HG03571 (cell line): Measurements from ENCODE around the gene AP1M1.
"Not testable (repeated sequence)": the region's sequence is repeated elsewhere in the genome, so short reads cannot be mapped to it uniquely, and the experiment has no call there.

ENCODE experiments used
- ATAC-seq: cut with Tn5 transposase; IDR thresholded peaks from one replicate; pipeline ENCODE4 v1.9.1; 2021; ENCODE audit not compliant: unreplicated experiment

The AP1M1 gene

GRCh38 chr19:16197622-16198369, at the start of gene AP1M1:
Gene AP1M1 (plus strand): TSS chr19:16197911. CDS start chr19:16198027, 116 bp downstream.
- peak; percentile 83 for ATAC-seq

GRCh38 chr19:16148443-16149229, 49.1 kb upstream of the AP1M1 start:
- ATAC-seq = no peak

GRCh38 chr19:16153582-16154336, 44.0 kb upstream of the AP1M1 start:
- ATAC-seq = no peak

GRCh38 chr19:16154557-16154956, 43.2 kb upstream of the AP1M1 start:
- ATAC-seq = no peak

- no peak for ATAC-seq
Observed at GRCh38 chr19:16155128-16155527, 42.6 kb upstream of the AP1M1 start.

GRCh38 chr19:16156904-16157303, 40.8 kb upstream of the AP1M1 start:
- ATAC-seq = no peak

- no peak for ATAC-seq
Observed at GRCh38 chr19:16157601-16158000, 40.1 kb upstream of the AP1M1 start.

GRCh38 chr19:16159655-16160054, 38.1 kb upstream of the AP1M1 start:
- no peak for ATAC-seq

- ATAC-seq = no peak
Observed at GRCh38 chr19:16160445-16160942, 37.2 kb upstream of the AP1M1 start.

GRCh38 chr19:16160943-16161560, 36.7 kb upstream of the AP1M1 start:
- no peak for ATAC-seq

- ATAC-seq = no peak
Observed at GRCh38 chr19:16161840-16162239, 35.9 kb upstream of the AP1M1 start.

GRCh38 chr19:16164222-16164890, 33.4 kb upstream of the AP1M1 start:
- ATAC-seq = no peak

- no peak for ATAC-seq
Observed at GRCh38 chr19:16166417-16166816, 31.3 kb upstream of the AP1M1 start.

- ATAC-seq = no peak
Observed at GRCh38 chr19:16167055-16167454, 30.7 kb upstream of the AP1M1 start.

GRCh38 chr19:16168465-16169081, 29.1 kb upstream of the AP1M1 start:
- no peak for ATAC-seq

- no peak for ATAC-seq
Observed at GRCh38 chr19:16170134-16170533, 27.6 kb upstream of the AP1M1 start.

- ATAC-seq = no peak
Observed at GRCh38 chr19:16175954-16176353, 21.8 kb upstream of the AP1M1 start.

- not testable (repeated sequence) for ATAC-seq
Observed at GRCh38 chr19:16178866-16179265, 18.8 kb upstream of the AP1M1 start.

- no peak for ATAC-seq
Observed at GRCh38 chr19:16180611-16181010, 17.1 kb upstream of the AP1M1 start.

- ATAC-seq = no peak
Observed at GRCh38 chr19:16184665-16185122, 13.0 kb upstream of the AP1M1 start.
